GM18868 (cell line): ENCODE results near the gene C2orf72.

ENCODE experiments used
- ATAC-seq: cut with Tn5 transposase; IDR thresholded peaks from one replicate; pipeline ENCODE4 v1.9.1; 2021; ENCODE audit warnings: mild to moderate bottlenecking, moderate library complexity; ENCODE audit not compliant: unreplicated experiment

C2orf72 gene

DNA sequence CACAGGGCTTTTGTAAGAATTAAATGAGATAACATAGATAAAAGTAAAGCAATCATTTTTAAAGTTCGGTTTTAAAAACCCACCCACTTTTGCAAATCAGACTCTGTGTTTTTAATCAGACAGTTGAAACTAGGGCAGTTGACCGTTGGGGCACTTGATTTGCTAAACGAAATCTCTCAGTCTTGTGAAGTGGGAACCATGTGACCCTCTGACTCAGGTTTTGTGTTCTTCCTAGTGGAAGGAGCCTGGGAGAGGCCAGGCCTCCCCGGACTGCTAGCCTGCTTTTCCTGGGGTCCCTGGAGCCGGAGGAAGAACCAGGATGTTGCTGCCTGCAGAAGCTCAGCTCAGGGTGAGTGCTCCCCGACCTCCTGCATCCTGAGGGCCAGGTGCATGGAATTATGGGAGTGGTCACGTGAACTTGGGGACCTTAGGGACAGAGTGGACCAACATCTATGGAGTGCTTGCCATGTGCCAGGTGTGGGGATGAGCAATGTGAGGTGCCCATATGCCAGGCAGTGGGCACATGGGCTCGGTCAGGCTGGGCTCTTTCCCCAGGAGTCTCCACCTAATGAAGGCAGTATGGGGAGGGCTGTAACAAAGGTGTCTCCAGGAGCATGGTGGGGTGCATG, 3.9 kb downstream of the C2orf72 start:
- ATAC-seq, result no peak

DNA sequence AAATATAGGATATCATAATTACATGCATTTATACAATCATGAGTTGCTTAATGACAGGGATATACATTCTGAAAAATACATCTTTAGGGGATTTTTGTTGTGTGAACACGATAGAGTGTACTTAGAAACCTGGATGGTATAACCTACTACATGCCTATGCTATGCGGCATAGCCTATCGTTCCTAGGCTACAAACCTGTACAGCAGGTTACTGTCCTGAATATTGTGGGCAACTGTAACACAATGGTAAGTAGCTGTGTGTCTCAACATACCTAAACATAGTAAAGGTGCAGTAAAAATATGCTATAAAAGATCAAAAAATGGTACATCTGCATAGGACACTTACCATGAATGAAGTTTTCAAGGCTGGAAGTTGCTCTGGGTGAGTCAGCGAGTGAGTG, 6.5 kb downstream of the C2orf72 start:
- ATAC-seq, result no peak

DNA sequence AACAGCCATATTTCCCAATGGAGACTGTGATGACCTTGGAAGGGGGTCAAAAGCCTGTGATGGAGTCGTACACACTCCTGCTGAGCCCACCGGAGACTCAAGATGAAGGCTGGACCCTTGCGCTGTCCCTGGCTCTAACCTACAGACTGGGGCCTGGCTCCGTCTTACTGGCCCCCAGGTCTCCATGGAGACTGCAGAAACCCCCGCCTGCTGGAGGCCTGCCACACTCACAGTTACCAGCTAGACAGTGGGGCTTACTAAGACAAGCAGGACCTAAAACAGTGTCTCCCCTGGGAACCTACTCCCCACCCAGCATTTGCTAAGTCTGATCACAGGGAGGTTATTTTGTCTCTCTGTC, 9.6 kb downstream of the C2orf72 start:
- ATAC-seq, result no peak

DNA sequence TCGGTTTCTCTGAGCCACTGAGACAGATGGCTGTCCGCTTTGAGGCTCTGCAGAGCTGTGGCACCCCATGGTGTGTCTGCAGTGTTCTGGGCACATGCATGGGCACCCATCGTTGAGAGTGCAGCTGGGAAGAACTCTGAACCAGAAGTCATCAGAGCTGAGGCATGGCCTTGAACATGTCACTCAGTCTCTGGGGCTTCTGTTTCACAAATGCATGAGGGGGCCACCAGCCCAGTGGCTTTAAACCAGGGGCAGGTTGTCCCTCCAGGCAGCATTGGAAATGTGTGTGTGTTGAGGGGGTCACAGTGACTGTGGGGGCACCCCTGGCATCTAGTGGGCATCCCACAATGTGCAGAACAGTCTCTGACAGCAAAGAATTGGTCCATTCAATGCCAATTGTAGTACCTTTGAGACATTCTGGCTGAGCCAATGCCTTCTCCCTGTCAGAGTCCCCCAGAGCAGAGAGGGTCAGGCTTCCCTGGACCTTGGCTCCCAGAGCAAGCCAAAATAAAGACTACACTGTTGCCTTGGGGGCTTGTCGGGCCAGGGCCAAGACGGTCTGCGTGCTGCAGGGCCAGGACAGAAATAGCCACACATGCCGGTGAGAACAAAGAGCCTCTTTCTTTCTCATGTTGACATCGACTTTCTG, 10.1 kb downstream of the C2orf72 start:
- ATAC-seq, result no peak

DNA sequence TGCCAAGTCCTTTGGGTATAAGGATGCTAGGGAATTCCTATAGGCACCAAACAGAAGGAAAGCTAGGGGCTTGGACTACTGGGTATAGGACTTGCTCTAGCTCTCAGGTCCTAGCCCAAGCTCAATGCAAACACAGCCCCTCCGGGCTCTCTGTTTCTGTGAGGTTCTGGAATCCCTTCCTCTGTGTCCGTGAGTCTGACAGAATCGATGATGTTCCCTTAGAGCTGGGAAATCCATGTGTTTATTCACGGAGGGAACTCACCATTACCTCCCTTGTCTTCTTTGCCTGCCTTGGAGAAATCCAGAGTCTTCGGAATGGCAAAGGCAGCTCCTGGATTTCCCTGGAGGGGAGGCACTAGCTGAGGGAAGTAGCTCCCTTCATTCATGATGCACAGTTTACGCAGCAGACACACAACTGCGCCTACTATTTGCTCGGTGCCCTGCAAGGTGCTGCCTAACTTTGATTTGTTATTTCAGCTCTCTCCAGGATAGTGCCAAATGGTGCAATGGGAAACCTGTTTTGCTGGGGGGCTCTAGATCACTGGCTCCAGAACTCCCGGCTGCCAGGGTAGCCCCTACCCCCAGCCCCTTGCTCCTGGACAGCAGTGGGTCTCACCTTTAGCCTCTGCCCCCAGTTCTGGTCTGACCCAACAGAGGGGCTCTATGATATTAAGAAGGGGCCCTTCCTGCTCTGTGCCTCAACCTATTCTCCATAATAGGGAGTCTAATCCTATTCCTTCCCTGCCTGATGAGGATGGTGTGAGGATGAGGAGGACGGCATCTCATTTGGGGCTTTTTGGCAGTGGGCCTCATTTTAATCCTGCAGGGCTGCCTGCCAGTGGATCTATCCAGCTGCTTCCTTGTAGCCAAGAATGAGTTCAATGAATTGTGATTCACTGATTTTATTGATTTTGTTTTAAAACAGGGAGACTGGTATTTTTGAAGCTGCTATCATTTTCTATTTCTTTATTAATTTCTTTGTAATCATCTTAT, 10.9 kb downstream of the C2orf72 start:
- ATAC-seq, result no peak

DNA sequence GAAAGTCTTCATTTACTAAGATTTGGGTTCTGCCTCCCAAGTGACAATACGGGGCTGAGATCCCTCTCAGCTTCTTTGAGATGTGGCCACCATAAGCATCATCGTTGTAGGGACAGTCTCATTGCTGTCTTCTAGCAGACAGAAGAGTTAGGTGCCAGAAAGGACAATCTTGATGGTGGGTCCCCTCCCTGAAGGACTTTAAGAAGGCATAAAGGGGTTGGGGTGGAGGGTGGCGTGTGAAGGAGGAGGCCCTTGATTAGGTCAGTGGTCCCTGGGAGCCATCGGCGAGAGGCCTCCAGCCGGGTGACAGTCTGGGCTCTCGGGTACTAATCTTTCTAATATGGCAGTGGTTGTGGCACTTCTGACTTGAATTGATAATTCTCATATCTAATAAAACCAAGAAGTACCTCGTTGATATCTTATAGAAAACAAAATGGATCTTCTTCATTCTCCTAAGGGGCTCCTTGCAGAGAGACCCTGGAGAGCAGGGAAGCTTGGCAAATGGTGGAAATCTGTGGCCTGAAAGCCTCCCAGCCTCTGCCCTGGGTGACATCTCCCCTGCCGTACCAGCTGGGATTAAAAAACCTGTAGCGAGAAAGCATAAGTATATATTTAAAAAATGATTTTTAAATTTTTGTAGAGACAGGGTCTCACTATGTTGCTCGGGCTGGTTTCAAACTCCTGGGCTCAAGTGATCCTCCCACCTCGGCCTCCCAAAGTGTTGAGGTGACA, 12.1 kb downstream of the C2orf72 start:
- no peak for ATAC-seq

DNA sequence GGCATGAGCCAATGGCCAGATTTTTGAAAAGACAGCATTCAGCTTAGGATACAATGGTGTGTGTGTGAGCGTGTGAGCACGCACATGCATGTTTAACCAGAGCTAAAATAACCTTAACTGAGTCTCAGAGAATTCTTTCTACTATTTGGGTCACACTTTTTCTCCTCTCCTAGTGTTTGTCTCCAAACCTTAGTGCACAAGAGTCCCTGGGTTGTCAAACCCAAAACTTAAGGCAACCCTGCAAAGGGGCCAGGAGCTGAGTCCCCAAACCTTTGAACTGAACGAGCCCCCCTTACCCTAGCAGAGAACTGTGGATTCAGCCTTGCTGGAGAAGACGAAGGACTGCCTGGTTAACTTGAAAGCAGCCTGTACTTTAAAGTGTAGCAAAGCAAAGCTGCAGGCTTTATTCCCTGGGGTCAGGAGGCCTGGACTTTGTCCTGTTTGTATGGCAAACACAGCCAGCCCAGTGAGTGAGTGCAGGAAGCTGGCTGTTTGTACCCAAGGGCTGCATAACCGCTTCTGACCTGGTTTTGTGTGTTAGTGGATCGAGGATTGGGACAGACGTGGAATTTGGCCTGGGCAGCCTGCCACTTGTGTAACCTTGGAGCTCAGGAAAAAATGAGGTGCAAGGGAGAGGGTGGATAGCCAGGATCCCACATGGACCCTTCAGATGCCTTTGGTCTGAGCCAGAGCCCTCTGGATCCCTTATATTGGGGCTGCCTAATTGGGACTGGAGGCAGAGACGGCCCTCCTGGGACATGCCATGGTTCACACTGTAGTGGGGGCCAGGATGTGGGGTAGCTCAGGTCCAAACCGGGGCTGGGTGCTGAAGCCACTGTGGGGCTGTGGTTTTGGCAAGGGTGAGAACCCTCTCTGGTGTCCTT, 12.9 kb downstream of the C2orf72 start:
- no peak for ATAC-seq

DNA sequence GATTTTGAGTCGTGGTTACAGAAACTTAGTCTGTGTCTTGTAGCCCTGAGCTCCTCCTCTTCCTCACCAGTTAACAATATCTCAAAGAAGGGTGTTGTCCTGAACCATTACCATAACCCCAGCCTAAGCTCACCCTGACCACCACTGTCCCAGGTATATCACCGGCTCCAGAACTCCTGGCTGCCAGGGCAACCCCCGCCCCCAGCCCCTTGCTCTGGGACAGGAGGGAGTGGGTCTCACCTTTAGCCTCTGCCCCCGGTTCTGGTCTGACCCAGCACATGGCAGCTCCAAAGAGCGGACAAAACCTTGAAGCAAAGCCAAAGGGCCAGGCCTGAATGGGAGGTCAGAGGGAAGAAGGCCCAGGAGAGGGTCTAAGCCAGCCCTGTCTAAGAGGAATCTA, 13.8 kb downstream of the C2orf72 start:
- ATAC-seq, result no peak

DNA sequence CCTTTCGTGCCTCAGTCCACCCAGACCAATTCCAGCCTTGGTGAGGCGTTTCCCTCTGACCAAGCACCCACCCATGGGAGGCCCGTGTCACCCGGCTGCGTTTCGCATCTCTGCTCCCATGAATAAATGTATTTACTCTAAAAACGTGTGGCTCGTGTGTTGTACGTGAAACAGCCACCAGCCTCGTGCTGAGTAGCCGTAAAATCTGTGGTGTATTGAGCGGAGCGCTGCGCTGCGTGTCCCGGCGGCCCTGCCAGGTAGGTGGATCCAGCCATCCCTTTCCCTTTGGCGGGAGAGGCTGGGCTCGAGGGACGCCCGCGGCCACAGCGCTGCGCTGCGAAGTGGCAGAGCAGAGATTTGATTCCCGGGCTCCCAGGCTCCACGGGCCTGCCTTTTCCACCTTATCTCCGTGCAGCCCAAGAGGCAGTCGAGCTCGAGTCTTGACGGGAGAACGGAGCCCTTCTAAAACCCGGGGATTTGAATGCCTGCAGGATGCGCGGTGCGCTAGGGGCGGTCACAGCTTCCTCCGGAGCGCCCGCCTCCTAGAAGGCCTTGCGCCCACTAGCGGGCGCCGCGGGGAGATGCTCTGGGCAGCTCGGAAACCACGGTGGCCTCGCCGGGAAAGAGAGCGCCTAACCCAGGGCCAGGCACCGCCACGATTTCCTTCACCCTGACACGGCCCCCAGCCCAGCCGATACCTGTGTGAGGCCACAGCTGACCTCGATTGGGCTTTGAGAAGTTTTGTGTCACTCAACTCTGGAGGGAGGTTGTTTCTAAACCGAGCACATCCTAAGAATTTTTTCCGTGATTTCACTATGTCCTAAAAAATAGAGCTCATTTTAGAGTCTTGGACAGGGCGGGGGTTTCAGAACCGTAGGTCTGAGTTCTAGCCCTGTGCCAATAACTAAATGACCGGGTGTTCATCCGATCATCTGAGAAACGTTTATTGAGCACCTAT, 15.4 kb downstream of the C2orf72 start:
- peak; percentile 77 for ATAC-seq

DNA sequence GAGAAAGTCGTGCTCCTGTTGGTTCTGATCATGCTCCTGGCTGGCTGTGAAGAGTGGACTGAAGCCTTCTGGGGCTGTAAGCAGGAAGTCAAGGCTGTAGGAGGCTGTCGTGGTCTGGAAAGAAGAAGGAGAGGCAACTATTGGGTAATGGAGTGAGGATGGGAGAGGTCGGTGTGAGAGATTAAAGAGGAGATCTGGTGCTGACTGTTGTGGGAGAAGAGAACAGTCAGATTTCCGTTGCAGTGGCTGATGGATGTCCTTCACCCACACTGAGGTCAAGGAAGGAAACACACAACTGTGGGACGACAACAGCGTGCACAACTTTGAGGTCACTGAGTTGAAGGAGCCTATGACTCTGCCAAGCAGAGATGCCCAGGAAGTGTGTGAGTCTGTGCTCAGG, 16.5 kb downstream of the C2orf72 start:
- ATAC-seq, result no peak

DNA sequence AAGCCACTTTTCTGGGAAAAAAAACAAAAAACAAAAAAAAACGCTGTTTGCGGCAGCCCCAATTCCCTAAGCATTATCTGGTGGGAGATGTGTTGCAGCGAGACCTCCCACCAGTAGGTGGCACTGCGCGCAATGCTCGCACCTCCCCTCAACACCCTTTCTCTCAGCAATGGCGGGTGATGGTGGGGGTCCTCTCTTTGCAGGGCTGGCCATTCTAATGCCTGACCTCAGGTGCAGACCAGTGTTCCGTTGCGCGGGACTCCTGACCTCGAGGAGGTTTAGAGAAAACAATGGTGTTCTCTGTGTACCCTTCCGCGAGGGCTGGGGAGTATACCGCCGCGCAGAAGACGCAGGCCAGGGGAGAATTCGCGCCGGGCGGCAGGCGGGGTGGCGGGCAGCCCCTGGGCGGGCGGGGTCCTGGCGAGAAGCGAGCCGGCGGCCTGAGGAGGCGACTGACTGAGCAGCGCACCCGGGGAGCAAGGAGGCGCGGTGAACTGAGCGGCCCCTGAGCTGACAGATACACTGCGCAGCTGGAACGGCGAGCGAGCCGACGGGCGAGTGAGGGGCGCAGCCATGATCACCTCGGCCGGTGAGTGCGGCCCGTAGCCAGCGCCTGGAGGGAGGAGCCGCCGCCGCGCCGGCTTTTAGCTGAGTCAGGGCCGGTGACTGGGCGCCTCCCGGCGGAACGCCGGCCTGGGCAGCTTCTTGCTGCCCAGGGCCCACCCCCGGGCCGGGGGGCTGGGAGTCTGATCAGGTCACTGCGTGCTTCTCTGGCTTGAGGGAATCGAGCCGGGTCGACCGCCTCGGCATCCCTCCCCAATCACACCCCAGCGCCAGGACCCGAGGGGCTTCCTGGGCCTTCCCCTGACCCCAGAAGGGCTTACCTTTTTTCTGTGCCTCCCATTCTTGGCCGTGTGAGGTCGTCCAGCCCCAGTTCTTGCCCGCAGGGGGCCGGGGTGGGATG, 19.4 kb downstream of the C2orf72 start, which contains the start of gene PSMD1:
PSMD1 (plus strand) TSS at position 415 of the 964 bp plus-strand sequence; CDS start at position 574, 159 bp downstream.
- peak; percentile 76 for ATAC-seq

DNA sequence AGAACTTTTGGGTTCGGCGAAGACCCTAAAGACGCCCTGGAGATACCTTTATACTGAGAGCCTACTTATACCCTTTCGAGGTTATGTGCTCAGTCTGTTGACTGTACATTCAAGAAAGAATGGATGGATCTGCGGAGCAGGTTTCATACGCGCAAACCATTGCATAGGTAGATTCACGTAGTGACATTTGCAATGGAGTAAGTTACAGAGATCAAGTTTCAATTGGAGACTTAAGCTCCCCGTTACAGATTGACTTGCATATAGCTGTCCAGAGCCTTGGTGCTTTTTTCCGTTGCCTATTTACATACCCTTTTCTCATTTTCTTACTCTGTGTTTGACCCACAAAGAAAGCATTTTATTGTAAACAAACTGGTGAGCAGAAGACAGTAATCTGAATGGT, 20.3 kb downstream of the C2orf72 start:
- no peak for ATAC-seq

DNA sequence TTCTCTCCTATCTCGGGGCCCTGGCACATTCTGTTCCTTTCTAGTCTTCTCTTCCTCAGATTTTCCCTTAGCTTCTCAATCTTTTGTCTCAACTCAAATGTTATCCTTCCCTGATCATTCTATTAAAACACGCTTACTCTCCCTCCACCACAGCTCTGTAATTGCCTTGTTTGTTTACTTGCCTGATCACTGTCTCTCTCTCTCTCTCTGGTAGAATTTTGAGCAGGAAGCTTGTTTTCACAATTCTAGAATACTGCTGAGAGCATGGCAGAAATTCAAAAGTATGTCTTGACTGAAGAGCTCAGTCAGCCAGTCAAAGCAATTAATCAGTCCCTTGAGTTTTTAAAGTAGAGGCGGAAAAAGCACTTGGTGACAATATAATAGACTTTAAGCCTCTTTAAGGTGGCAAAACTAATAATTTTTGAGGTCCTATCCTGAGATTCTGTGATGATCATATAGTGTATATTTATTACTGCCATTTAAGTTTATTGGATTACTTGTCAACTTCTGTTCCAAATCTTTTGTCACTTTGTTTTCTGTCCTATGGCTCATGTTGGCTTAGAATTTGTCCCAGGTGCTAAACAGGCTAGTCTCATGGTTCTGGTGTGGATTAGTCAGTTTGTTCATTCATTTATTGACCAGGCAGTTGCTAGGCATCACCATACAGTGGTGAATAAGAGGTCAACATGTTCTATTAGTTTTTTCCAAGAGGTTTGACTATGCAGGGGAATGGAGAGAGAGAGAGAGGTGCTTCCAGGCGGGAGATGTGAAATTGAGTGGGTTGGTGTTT, 21.6 kb downstream of the C2orf72 start:
- no peak for ATAC-seq

DNA sequence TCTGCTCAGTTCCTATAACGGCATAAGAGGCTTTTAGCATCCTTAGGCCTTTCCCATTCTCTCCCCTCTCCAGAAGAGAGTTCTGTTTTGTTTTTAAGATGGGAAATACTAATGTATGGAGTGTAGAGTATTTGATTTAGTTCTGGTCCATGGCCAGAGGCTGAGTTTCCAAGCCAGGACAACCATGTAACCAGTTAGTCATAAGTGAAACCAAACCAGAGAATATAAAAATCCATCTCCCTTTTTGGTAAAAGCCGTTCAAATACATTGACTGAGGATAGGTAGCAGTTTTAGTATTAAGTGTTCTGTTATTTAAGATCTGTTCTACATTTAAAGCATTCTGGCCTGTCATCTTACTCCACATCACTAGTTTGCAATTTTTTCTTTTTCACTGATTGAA, 22.4 kb downstream of the C2orf72 start:
- ATAC-seq, result no peak

DNA sequence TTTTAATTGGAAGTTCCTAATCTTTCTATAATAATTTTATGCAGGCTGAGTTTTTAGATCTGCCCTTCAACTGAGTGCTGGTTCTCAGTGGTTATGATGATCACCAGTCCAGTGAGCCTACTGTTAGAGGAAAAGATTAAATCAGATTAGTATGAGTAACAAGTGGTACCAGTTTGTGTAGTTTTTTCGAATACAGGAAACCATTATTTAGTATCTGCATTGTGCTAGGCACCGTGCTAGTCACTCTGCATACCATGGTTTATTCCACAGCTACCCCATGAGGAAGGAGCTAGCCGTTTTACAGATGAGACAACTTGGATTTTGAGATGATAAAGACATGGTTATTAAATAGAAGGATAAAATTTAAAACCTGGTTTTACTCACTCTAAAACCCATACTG, 25.5 kb downstream of the C2orf72 start:
- ATAC-seq, result no peak

DNA sequence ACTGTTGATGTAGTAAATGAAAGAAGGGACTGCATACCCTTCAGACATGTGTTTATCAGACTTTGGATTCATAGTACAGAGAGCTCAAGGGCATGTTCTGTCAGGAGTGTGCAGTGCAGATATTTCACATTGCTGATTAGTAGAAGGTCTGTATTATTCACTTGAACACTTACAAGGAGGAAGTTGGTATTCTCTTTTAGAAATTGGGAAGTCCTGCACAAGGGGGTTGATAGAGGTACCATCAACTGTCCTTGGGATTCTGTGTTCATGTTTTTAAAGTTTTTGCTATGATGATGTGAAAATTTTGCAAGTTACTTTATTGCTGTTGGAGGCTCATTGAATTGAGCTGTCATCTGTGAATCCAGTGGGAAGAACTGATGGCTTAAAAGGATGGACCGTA, 26.0 kb downstream of the C2orf72 start:
- no peak for ATAC-seq

DNA sequence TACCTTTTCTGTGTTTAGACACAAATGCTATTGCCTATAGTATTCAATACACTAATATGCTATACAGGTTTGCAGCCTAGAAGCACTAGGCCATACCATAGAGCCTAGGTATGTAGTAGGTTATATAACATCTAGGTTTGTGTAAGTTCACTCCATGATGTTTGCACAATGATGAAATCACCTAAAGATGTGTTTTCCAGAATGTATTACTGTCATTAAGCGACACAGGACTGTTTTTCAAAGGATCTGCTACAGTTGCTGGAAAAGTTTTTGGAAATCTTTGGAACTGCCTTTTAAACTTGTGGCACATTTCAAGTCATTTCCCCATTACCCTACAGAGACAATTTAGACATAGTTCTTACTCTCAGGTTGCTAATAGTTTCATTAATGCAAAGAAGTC, 28.6 kb downstream of the C2orf72 start:
- ATAC-seq, result no peak
